ENCODE data around the gene DYNC2H1. TPM values are rescaled to one million over a fixed set of nuclear protein-coding genes. Genes with fewer than 3 reads are reported as not detected.
"Not testable (repeated sequence)": the region's sequence is repeated elsewhere in the genome, so short reads cannot be mapped to it uniquely, and the experiment has no call there.

The DYNC2H1 gene
- 5.7 and 8.5 TPM in 2 replicates for total RNA-seq

- DNase-seq, result peak; percentile 93
Observed at GRCh38 chr11:103108933-103109817, at the start of gene DYNC2H1. DYNC2H1 (plus strand) TSS chr11:103109426; CDS start chr11:103109575, 149 bp downstream.

GRCh38 chr11:103061656-103062055 lies 47.6 kb upstream of the DYNC2H1 start:
- no peak for DNase-seq

- no peak for DNase-seq
Observed at GRCh38 chr11:103067118-103067517, 42.1 kb upstream of the DYNC2H1 start.

- DNase-seq, result no peak
Observed at GRCh38 chr11:103069367-103069766, 39.9 kb upstream of the DYNC2H1 start.

- DNase-seq, result no peak
Observed at GRCh38 chr11:103070142-103070541, 39.1 kb upstream of the DYNC2H1 start.

GRCh38 chr11:103071008-103071407 lies 38.2 kb upstream of the DYNC2H1 start:
- no peak for DNase-seq

GRCh38 chr11:103076361-103076760 lies 32.9 kb upstream of the DYNC2H1 start:
- no peak for DNase-seq

GRCh38 chr11:103077554-103077953 lies 31.7 kb upstream of the DYNC2H1 start:
- DNase-seq, result no peak

GRCh38 chr11:103078710-103079109 lies 30.5 kb upstream of the DYNC2H1 start:
- no peak for DNase-seq

GRCh38 chr11:103079833-103080232 lies 29.4 kb upstream of the DYNC2H1 start:
- no peak for DNase-seq

GRCh38 chr11:103085758-103086365 lies 23.4 kb upstream of the DYNC2H1 start:
- peak; percentile 17 for DNase-seq

GRCh38 chr11:103086461-103086860 lies 22.8 kb upstream of the DYNC2H1 start:
- no peak for DNase-seq

GRCh38 chr11:103091064-103091800 lies 18.0 kb upstream of the DYNC2H1 start:
- peak; percentile 61 for DNase-seq

- DNase-seq, result peak; percentile 96
Observed at GRCh38 chr11:103091801-103092524, 17.3 kb upstream of the DYNC2H1 start, which contains the start of gene DCUN1D5. DCUN1D5 (minus strand) TSS chr11:103092160; CDS start chr11:103091872, 288 bp downstream.

GRCh38 chr11:103097279-103097678 lies 11.9 kb upstream of the DYNC2H1 start:
- no peak for DNase-seq

GRCh38 chr11:103109818-103110388 lies 677 bp downstream of the DYNC2H1 start:
- no peak for DNase-seq

- peak; percentile 23 for DNase-seq
Observed at GRCh38 chr11:103110391-103110790, 1.2 kb downstream of the DYNC2H1 start.

- no peak for DNase-seq
Observed at GRCh38 chr11:103111400-103111799, 2.2 kb downstream of the DYNC2H1 start.

- no peak for DNase-seq
Observed at GRCh38 chr11:103112364-103112763, 3.1 kb downstream of the DYNC2H1 start.

- DNase-seq, result peak; percentile 47
Observed at GRCh38 chr11:103114836-103115235, 5.6 kb downstream of the DYNC2H1 start.

- no peak for DNase-seq
Observed at GRCh38 chr11:103125462-103125861, 16.2 kb downstream of the DYNC2H1 start.

GRCh38 chr11:103141986-103142385 lies 32.8 kb downstream of the DYNC2H1 start:
- not testable (repeated sequence) for DNase-seq
